Measurements from ENCODE around the gene ATR. TPM values are rescaled to one million over a fixed set of nuclear protein-coding genes. Genes with fewer than 3 reads are reported as not detected.
"Not testable (repeated sequence)": the region's sequence is repeated elsewhere in the genome, so short reads cannot be mapped to it uniquely, and the experiment has no call there.

ATR gene
- total RNA-seq, 2 donors from 2014 or later: 18.2 to 18.8 TPM

- no peak overlapping the region for H3K27ac ChIP-seq
- H3K4me1 ChIP-seq: peaks cover 16% of the 10 kb centered on the region
- no peak for TF ChIP-seq POLR2A (IDR thresholded peaks at IDR 0.05)
- WGBS, 2 donors: 89 to 97% methylated on average over 3 of the region's 3 CpGs
- no peak overlapping the region for H3K4me3 ChIP-seq
- DNase-seq: no peak
- intact Hi-C loops (cut with DNase I): no loop called here
- H3K9me3 ChIP-seq: no peaks in the 10 kb centered on the region
- no peaks in the 10 kb centered on the region for H3K27me3 ChIP-seq
- ATAC-seq: no peak
- H3K36me3 ChIP-seq (replicated peaks in 1 of 2; ENCODE audit: insufficient read depth in 1 of 2, low read depth in 2 of 2): peaks cover 0 to 5% of the 10 kb centered on the region in 2 donors
These were observed 128.3 kb downstream of the ATR start for GRCh38 chr3:142450189-142450588.

- no peaks in the 10 kb centered on the region for H3K9me3 ChIP-seq
- WGBS, 2 donors: 4 to 6% methylated on average over 33 to 52 of the region's 52 CpGs
- peak within 1 kb of the TSS; percentile 69 to 83 for H3K4me3 ChIP-seq
- ATAC-seq (peak; percentile 99), DNase-seq (peak; percentile 95 to 97 (median 96))
- H3K27ac ChIP-seq: peak within 1 kb of the TSS; percentile 93 to 98 (median 95)
- H3K4me1 ChIP-seq: peaks cover 26% of the 10 kb centered on the region
- TF ChIP-seq POLR2A (IDR thresholded peaks at IDR 0.05) (peak; percentile 68 to 87 (median 85)), CTCF (IDR thresholded peaks at IDR 0.05) (peak in 2 of 7 experiments; percentile 5 to 12)
- intact Hi-C loops (cut with DNase I): no loop called here
- H3K27me3 ChIP-seq: no peaks in the 10 kb centered on the region
- H3K36me3 ChIP-seq (replicated peaks in 1 of 2; ENCODE audit: insufficient read depth in 1 of 2, low read depth in 2 of 2): peaks cover 0 to 5% of the 10 kb centered on the region in 2 donors
These were observed 130.4 kb downstream of the ATR start, which contains the start of gene XRN1 for GRCh38 chr3:142447852-142448823. Gene XRN1, minus strand, starts transcription at chr3:142448037. Its CDS starts 93 bp downstream, at chr3:142447944.

GRCh38 chr3:142447301-142447851, 131.2 kb downstream of the ATR start:
- peaks cover 0 to 5% of the 10 kb centered on the region in 2 donors for H3K36me3 ChIP-seq (replicated peaks in 1 of 2; ENCODE audit: insufficient read depth in 1 of 2, low read depth in 2 of 2)
- peaks cover 26% of the 10 kb centered on the region for H3K4me1 ChIP-seq
- no peaks in the 10 kb centered on the region for H3K27me3 ChIP-seq
- H3K4me3 ChIP-seq: peak overlapping the region; percentile 69 to 83
- peak; percentile 36 to 56 (median 42) for DNase-seq
- ATAC-seq: peak; percentile 46
- intact Hi-C loops (cut with DNase I): no loop called here
- WGBS, 2 donors: 0 to 1% methylated on average over 28 to 32 of the region's 35 CpGs
- H3K27ac ChIP-seq: peak overlapping the region; percentile 93 to 98 (median 95)
- no peak for TF ChIP-seq POLR2A (IDR thresholded peaks at IDR 0.05)
- no peak for TF ChIP-seq CTCF (IDR thresholded peaks at IDR 0.05)
- no peaks in the 10 kb centered on the region for H3K9me3 ChIP-seq

GRCh38 chr3:142445816-142446254, 132.7 kb downstream of the ATR start:
- TF ChIP-seq CTCF (IDR thresholded peaks at IDR 0.05): no peak
- no peak for TF ChIP-seq POLR2A (IDR thresholded peaks at IDR 0.05)
- Histone ChIP-seq H3K36me3 (replicated peaks in 1 of 2; ENCODE audit: insufficient read depth in 1 of 2, low read depth in 2 of 2) (no peaks in the 10 kb centered on the region), H3K27ac (no peak overlapping the region), H3K4me1 (peaks cover 30% of the 10 kb centered on the region), H3K4me3 (no peak overlapping the region), H3K9me3 (no peaks in the 10 kb centered on the region), H3K27me3 (no peaks in the 10 kb centered on the region)
- DNase-seq: no peak
- intact Hi-C loops (cut with DNase I): no loop called here
- no peak for ATAC-seq
- WGBS, 2 donors: 73 to 78% methylated on average over 6 of the region's 6 CpGs

- intact Hi-C loops (cut with DNase I): no loop called here
- WGBS, 2 donors: 93% methylated on average over 11 of the region's 11 CpGs
- DNase-seq: no peak
These were observed 134.2 kb downstream of the ATR start for GRCh38 chr3:142444343-142444742.

GRCh38 chr3:142443060-142443459, 135.5 kb downstream of the ATR start:
- ATAC-seq; intact Hi-C loops (cut with DNase I); H3K27ac ChIP-seq; H3K36me3 ChIP-seq (replicated peaks in 1 of 2; ENCODE audit: insufficient read depth in 1 of 2, low read depth in 2 of 2); DNase-seq; H3K9me3 ChIP-seq; H3K27me3 ChIP-seq; H3K4me3 ChIP-seq: not testable (repeated sequence)
- whole genome bisulfite sequencing, 2 donors: 95 to 100% methylated on average over 12 of the region's 12 CpGs
- peaks cover 44% of the 10 kb centered on the region for H3K4me1 ChIP-seq

More at GRCh38 chr3:142444343-142444742, 134.2 kb downstream of the ATR start:
- Histone ChIP-seq H3K9me3 (no peaks in the 10 kb centered on the region), H3K36me3 (replicated peaks in 1 of 2; ENCODE audit: insufficient read depth in 1 of 2, low read depth in 2 of 2) (no peaks in the 10 kb centered on the region), H3K27ac (no peak overlapping the region), H3K4me1 (peaks cover 45% of the 10 kb centered on the region), H3K27me3 (no peaks in the 10 kb centered on the region), H3K4me3 (no peak overlapping the region)
- TF ChIP-seq CTCF (IDR thresholded peaks at IDR 0.05): no peak
- no peak for ATAC-seq

GRCh38 chr3:142439499-142440220, 138.9 kb downstream of the ATR start:
- Histone ChIP-seq H3K27ac (peak overlapping the region in 3 of 4 donors; percentile 3 to 49 (median 45)), H3K4me1 (peaks cover 32% of the 10 kb centered on the region)
- H3K4me3 ChIP-seq; ATAC-seq; intact Hi-C loops (cut with DNase I); H3K9me3 ChIP-seq; H3K27me3 ChIP-seq; H3K36me3 ChIP-seq (replicated peaks in 1 of 2; ENCODE audit: insufficient read depth in 1 of 2, low read depth in 2 of 2): not testable (repeated sequence)
- DNase-seq: peak in 1 of 4 donors; percentile 48
- WGBS, 2 donors: 44 to 53% methylated on average over 15 of the region's 15 CpGs

All from body of pancreas (tissue), 4 donors.